C1 segment of cervical spinal cord (tissue), 14 donors: ENCODE measurements around the gene STRIP1.

ENCODE experiments used
- DNase-seq, 14 donors: peaks; one replicate each; lab custom pipeline; 2025; lab: John Stamatoyannopoulos, UW

STRIP1 gene

DNA sequence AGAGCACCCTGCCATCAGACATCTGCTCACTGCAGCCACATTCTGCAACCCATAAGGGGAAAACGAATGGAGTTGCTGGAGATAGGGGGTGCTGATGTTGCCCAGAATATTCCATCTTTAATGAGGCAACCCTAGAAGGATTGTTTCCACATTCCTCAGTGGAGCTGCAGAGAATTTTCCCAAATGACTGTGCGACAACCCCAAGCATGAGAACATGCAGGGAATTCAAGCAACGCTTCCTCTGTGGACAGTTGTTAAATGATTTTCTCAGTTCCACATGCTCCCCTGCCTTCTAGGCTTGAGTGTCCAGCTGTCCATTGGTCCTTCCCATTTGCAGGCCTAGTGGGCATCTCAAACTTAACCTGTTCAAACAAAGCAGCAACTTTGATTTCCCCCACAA lies 57.4 kb downstream of the STRIP1 start:
- no peak for DNase-seq

DNA sequence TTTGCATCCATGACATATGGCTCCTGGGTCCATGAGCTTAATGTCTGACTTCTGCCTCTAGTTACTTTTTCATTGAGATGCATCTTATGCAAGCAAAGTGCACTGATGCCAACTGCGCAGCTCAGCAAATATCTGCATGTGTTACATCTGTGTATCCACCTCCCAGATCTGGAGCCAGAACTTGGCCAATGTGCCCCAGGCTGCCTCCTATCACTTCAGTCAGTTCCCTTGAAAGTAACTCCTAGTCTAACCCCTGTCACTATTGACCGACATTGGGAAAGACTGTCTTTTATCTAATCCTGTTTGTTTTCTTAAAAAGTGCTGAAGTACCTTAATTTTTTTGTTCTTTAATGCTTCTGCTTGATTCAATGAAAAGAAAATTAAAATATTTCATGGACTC lies 58.6 kb downstream of the STRIP1 start:
- DNase-seq = no peak

DNA sequence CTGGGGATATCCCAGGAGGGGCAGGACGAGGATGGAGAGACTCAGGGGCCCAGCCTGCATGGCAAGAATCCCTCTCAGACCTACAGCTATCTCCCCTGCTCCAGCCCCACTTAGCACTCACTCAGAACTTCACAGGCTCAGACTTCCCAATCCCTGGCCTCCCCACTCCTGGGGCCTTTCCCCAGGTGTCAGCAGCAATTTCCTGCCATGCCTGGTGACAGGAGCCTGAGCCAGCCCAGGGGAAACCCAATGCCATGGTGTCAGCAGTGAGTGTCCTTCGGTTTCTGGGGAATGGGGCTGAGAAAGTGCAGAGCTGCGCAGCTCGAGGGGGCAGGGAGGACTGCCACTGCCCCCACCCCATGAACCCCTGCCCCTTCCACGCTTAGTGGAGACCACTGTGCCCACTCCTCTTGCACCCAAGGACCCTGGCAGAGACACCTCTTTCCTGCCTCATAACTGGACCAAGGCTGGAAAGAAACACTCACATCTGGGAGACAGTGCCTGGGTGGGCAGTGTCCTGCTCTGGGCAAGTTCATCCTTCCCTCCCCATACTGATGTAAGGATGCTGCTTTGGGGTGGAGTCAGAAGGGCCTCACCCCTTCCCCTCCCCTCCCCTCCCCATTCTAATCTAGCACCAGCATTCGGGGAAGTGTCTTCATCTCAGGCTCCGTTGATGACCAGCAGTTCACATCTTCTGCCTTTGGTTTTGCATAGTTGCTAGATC lies 60.7 kb downstream of the STRIP1 start:
- DNase-seq = no peak

DNA sequence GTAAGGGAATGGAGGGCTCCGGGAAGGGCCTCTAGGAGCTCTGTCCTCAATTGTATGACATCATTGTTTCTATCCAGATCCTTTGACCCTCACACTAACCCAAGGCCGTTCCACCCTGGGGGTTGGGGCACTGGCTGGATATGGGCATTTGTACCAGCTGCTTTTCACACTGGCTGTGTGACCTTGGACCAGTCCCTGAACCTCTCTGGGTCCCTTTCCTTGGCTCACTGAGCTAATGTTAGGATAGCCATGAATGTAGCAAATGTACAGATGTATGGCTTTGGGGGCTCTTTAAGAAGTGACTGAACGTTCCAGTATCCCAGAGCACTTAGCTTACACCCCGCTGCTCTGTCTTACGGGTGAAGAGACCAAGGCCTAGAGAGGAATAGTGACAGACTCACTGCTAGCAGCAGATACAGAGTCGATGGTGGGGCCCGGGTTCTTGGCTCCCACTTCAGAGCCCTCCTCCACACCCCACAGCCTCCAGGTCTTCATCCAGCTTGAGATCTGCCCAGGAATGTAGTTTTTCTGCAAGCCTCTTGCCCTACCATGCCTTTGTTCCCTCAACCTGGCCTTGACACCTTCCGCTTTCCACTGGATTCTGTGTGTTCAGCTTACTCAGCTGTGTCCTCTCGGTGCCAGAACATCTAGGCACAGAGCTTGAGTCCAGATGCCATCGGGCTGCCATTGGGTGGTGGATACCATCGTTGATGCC lies 63.2 kb downstream of the STRIP1 start:
- no peak for DNase-seq

DNA sequence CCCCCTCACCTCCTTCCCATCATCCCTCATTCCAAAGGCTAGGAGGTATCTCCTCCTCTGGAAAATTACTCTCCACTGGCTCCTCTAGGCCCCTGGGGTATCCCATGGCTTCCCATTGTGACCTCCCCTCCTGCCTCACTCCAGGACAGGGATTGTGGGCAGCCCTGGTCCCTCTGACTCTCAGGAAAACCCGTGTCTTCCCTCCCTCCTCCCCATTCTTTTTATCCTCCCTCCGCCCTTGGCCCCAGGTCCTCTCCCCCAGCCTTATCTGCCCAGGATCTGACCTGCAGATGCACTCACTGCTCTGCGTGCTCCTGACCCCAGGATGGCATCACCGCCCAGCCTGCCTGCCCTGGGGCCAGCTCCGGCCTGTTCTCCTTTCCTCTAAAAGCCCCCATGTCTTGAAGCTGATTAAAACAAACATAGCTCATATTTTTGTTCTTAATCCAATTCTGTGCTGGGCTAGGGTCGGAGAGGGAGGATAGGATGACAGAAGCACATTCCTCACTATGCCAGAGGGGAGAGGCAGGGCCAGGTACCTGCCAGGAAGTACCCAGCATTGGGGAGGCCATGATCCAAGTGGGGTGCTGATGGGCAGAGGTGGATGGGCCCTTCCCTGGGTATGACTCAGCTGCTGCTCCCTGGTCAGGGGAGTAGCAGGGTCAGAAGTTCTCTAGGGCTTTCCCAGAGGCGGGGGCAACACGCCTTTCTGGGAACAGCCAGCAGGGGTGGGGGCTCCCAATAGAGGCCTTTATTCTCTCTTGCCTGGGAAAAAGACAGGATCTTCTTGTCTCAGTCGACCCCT lies 64.0 kb downstream of the STRIP1 start:
- DNase-seq = no peak

DNA sequence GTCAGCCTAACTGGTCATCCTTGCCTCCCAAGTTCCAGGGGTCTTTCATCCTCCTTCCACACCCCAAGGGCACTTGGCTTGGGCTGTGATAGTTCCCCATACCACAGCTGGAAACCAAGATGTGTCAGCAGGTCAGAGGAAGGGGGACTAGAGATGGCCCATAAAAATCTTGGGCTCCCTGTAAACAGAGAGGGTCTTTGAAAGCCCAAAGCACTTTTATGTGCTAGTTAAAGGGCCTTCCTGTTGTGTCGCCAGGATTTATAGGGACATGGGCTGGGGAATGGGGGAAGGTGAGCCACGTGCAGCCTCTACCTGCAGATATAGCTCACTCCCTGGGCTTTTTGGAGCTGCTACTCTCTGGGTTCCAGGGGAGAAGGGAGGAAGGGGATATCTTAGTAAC lies 65.9 kb downstream of the STRIP1 start:
- DNase-seq = no peak

DNA sequence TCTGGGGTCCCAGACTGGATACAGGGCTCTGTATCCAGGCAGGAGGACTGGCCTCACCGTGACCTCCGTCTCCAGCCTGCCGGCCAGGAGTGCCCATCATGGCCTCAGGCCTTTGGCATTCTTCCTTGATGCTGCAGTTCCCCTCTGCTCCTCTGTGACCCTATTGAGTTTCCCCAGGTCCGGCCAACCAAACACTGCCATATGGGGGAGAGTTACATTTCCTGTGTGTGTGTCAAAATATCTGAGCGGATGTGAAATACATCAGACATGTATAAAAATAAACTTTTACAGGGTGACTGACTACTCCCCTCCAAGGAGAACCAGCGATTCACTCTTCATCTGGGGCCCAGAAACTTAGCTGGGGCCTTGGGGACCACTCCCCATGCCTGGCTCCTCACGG lies 67.7 kb downstream of the STRIP1 start:
- no peak for DNase-seq
